Activated naive CD4-positive, alpha-beta T cell treated with anti-CD3 and anti-CD28 coated beads, Interleukin-2, amount 10 ng/mL, durations not matched to agents 7 days and 5 days (primary cell): Measurements from ENCODE around the gene IRF2BP2.

Source experiments
- CTCF ChIA-PET: fragments of 350-600 bp; sonication (Branson Sonifier 250); formaldehyde crosslinking; loops from one replicate; lab custom pipeline; 2021; ENCODE audit warnings: antibody characterized with exemption; lab: Charles Lee
- DNase-seq: peaks from one replicate; pipeline ENCODE4 v3.0.0-alpha.2; 2020
- H3K27ac Mint-ChIP-seq: one replicate; pipeline ENCODE4 v1.8.0; 2021; ENCODE audit warnings: mild to moderate bottlenecking, moderate library complexity, mixed read lengths
- H3K27me3 Mint-ChIP-seq: one replicate; pipeline ENCODE4 v1.8.0; 2021; ENCODE audit warnings: mild to moderate bottlenecking, mixed read lengths
- H3K36me3 Mint-ChIP-seq: one replicate; pipeline ENCODE4 v1.8.0; 2021; ENCODE audit warnings: mixed read lengths
- H3K4me1 Mint-ChIP-seq: one replicate; pipeline ENCODE4 v1.8.0; 2021; ENCODE audit warnings: mixed read lengths
- H3K4me3 Mint-ChIP-seq: one replicate; pipeline ENCODE4 v1.8.0; 2021; ENCODE audit warnings: mild to moderate bottlenecking, moderate library complexity, mixed read lengths
- H3K9me3 Mint-ChIP-seq: one replicate; pipeline ENCODE4 v1.8.0; 2021; ENCODE audit warnings: mixed read lengths

IRF2BP2 gene

DNA sequence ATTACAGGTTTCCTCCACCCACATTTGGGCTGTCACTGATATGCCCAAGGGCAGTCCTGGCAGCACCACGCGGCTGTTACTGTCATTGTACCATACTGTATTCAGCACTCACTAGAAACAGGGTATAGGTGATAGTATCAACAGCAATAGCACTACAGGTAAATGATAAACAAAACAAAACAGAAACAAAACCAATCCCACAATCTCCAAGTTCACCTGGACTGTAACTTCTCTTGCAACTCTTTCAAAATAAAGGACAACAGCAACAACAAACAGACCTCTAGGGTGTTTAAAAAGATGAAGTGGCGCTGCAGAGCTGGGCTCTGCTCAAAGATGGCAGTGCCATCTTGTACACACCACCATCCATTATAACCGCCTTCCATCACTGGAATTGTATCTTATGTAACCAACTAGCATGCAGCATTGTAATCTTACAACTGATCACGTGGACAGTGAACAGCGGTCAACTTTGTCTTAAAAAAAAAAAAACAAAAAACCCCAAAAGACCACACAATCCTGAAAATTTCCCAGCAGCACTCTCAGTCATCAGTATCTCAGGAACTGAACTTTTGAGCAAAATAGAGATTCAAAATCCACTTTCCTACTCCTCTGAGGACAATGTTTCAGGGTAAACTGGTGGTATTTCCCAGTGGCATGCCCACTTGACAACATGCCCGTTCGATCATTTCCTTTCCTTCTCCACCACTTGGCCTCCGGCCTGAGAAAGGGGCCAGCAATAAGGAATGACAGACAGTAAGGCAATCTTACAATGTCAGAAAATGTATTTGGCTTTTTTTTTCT is 3.8 kb downstream of the IRF2BP2 start:
- H3K9me3 Mint-ChIP-seq = no peaks in the 10 kb centered on the region
- peaks cover 53% of the 10 kb centered on the region for H3K36me3 Mint-ChIP-seq
- H3K27me3 Mint-ChIP-seq = no peaks in the 10 kb centered on the region
- peak overlapping the region; percentile 99 for H3K27ac Mint-ChIP-seq
- peaks cover 60% of the 10 kb centered on the region for H3K4me1 Mint-ChIP-seq
- CTCF ChIA-PET = interaction anchor here (1.1 to 3.5 kb wide), 4 partner anchors 107 to 477 kb away, joined by 3 to 15 read pairs (median 4); no protein-coding TSS in a partner anchor
- DNase-seq = peak; percentile 59
- H3K4me3 Mint-ChIP-seq = peak overlapping the region; percentile 92

DNA sequence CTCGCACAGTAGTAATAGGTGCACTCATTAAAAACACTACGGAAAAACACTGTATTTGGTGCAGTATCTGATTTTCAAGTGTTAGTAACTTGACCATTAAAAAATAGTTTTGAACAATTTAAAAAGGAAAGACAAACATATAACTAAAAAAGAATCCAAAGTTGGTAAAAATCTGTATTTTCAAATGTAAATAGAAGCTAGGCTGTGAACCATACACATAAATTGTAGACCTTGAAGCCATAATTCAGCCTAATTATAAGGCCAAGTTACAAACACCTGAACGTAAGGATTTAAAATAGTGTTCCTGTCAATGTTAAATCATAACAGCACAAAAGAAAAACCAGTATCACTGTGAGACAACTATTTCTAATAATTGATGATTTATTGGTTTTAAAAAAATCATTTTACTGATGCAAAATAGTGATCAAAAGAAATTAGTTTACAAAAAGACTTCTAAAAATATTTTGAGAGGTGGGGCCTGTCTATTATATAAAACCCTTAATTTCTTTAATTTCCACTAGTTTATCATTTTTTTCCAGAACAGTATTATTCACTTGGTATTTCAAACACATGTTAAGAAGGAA is 4.5 kb downstream of the IRF2BP2 start:
- Mint-ChIP-seq H3K4me1 (peaks cover 66% of the 10 kb centered on the region), H3K27ac (peak overlapping the region; percentile 99), H3K4me3 (peak overlapping the region; percentile 92), H3K36me3 (peaks cover 53% of the 10 kb centered on the region), H3K27me3 (no peaks in the 10 kb centered on the region), H3K9me3 (no peaks in the 10 kb centered on the region)
- no peak for DNase-seq
- CTCF ChIA-PET = interaction anchor here (1.0 to 3.5 kb wide), 3 partner anchors 106 to 478 kb away, joined by 4 to 15 read pairs (median 5); no protein-coding TSS in a partner anchor

DNA sequence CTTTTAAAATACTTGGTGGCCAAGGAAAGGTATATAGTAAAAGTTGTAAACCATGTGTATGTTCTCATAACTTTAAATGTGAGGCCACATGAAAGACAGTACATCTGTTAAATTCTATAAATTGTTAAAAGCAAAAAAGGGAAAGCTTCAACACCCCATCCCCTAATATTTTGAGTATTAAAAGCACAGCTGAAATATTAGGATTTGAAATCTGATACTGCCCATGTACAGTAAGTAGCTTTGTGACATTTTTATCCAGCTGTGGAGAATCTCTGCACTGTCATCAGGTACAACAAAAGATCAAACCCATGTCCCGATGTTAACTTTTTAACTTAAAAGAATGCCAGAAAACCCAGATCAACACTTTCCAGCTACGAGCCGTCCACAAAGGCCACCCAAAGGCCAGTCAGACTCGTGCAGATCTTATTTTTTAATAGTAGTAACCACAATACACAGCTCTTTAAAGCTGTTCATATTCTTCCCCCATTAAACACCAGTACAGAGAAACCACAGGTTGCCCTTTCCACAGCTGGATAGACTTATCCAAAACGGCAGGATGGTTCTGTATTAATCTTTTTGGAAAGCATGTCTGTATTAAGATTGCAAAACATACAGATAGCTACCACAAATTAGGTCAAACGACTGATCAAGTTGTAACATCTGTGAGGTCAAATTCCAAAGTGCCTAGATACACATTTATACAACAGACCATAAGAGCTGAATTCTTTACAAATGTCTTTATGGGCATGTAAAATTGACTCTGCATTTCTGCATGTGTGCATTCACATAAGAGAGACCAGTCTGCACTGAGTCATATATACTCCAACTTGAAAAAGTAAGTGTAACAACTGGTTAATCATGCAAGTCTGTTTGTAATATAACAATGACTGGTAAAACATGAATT is 5.2 kb downstream of the IRF2BP2 start:
- CTCF ChIA-PET = interaction anchor here (0.6 to 3.5 kb wide), 11 partner anchors 104 to 868 kb away, joined by 3 to 15 read pairs (median 4); no protein-coding TSS in a partner anchor
- Mint-ChIP-seq H3K27me3 (no peaks in the 10 kb centered on the region), H3K27ac (peak overlapping the region; percentile 99), H3K4me3 (peak overlapping the region; percentile 92), H3K9me3 (no peaks in the 10 kb centered on the region), H3K4me1 (peaks cover 68% of the 10 kb centered on the region), H3K36me3 (peaks cover 53% of the 10 kb centered on the region)
- no peak for DNase-seq

DNA sequence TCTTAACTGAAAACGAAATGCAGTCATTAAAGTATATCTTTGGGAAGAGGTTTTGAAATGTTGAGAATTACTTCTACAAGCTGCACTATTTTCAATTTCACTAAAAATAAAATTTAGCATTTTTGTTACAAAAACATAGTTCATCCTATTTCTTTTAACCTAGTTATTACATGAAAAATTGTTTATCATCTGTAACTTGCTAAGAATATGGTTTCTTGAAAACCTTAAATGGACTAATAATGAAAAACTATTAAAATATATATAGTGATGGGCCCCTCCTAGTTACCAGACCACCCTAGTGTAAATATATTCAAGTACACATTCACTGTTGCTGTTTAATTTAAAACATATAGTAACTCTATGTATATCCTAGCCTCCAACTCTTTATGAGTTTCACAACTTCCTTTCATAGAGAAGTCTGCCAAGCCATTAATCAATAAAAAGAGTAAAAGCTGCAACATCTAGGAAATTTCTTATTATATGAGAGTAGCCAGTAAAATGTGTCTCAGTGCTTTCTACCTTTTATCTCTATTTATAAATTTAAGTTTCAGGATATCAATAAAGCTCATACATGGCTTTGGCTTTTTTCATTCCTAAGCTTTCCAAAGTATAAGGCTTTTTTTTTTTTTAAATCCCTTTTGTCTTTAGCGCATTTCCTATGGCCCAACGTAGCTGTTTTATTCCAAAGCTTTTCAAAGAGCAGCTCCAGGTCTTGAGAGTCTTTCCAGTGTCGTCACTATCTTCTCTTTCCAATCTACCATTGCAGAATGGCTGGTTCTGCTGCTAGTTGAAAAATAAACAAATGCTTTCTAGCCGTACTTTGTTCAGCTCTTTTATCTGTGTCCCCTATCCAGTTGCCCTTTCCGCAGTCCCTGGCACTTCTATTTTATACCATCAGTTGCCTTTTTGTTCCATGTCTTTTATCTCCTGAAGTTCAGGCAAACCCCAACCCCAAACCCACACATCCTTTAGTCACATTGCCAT is 6.5 kb downstream of the IRF2BP2 start:
- peaks cover 79% of the 10 kb centered on the region for H3K4me1 Mint-ChIP-seq
- peak overlapping the region; percentile 87 for H3K27ac Mint-ChIP-seq
- H3K9me3 Mint-ChIP-seq = no peaks in the 10 kb centered on the region
- CTCF ChIA-PET = interaction anchor here (0.6 to 3.5 kb wide), 8 partner anchors 103 to 869 kb away, joined by 3 to 15 read pairs (median 5); no protein-coding TSS in a partner anchor
- DNase-seq = no peak
- peaks cover 53% of the 10 kb centered on the region for H3K36me3 Mint-ChIP-seq
- H3K4me3 Mint-ChIP-seq = peak overlapping the region; percentile 92
- no peaks in the 10 kb centered on the region for H3K27me3 Mint-ChIP-seq

DNA sequence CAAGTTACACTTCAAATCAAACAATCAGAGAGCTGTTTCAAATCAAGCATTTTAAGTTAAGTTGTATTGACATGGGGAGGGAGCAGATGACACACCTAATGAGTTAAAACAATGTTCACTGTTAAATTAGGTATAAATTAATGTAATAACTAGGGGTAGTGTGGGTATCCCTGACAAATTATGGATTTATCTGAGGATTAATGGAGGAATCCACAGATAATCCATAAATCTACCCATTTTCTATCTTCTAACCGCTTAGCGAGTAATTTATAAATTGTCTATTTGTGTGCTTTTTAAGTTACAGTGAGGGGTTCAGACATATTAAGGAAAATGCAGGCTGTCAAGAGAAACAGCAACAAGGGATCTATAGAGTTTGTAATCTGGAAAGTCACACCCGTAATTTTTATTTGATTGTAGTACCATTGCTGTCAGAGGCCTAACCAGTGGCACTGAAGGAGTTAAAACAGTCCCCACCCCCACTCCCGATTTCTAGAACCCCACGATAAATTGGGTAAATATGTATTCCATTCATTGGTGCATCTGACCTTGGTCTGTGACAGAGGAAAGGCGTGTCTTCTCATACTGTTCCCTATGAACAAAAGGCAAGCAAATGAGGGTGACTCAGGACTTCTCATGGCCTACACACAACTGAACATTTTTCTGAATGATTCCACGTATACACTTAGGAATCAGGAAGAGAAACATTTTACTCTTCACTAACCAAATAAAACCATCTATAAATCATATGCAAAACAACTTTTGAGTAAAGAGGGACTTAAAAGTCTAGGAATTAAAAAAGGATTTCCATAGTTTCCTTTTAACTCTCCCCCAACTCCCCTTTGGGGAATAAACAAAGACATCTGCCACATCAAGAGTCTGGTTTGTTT is 7.4 kb downstream of the IRF2BP2 start:
- no peak for DNase-seq
- Mint-ChIP-seq H3K36me3 (peaks cover 46% of the 10 kb centered on the region), H3K27me3 (no peaks in the 10 kb centered on the region), H3K9me3 (no peaks in the 10 kb centered on the region), H3K4me1 (peaks cover 84% of the 10 kb centered on the region), H3K4me3 (peak overlapping the region; percentile 54), H3K27ac (peak overlapping the region; percentile 97)
- CTCF ChIA-PET = interaction anchor here (1.1 to 3.5 kb wide), 7 partner anchors 9 to 481 kb away, joined by 3 to 15 read pairs (median 6); no protein-coding TSS in a partner anchor

DNA sequence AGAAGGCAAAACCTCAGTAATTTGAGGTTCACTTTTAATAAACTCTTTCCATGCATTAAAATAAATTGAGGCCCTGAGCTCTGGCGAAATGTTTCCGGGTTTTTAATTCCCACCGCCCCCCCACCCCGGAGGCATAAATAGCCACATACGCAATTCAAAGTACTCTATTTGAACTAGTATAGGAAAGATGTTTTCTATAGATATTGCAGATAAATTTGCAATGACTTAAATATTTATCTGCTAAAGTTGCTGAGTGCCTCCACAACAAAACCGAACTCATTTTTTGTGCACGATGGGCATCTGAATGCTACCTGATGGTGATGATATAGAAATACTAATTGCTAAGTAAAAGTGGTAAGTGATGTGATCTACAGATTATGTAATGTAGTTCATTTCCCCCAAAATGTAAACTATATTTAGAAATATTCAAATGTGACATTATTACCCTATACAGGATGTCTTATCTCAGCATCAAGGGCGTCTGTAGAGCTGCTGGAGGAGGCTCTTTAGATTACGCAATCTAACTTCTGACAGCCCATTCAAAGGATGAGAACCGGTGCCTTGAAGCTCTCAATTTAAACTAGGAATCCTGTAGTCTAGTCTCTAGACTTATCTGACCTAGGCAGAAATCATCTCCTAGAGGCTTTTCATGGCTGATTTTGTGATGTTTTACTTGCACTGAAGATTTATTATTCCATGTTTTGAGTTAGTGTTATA is 8.5 kb downstream of the IRF2BP2 start:
- Mint-ChIP-seq H3K36me3 (peaks cover 37% of the 10 kb centered on the region), H3K4me3 (peak overlapping the region; percentile 4), H3K27ac (peak overlapping the region; percentile 97), H3K9me3 (no peaks in the 10 kb centered on the region), H3K27me3 (no peaks in the 10 kb centered on the region), H3K4me1 (peaks cover 77% of the 10 kb centered on the region)
- peak; percentile 41 for DNase-seq
- CTCF ChIA-PET = interaction anchor here (0.7 to 3.0 kb wide), 10 partner anchors 10 to 482 kb away, joined by 3 to 21 read pairs (median 4); no protein-coding TSS in a partner anchor

DNA sequence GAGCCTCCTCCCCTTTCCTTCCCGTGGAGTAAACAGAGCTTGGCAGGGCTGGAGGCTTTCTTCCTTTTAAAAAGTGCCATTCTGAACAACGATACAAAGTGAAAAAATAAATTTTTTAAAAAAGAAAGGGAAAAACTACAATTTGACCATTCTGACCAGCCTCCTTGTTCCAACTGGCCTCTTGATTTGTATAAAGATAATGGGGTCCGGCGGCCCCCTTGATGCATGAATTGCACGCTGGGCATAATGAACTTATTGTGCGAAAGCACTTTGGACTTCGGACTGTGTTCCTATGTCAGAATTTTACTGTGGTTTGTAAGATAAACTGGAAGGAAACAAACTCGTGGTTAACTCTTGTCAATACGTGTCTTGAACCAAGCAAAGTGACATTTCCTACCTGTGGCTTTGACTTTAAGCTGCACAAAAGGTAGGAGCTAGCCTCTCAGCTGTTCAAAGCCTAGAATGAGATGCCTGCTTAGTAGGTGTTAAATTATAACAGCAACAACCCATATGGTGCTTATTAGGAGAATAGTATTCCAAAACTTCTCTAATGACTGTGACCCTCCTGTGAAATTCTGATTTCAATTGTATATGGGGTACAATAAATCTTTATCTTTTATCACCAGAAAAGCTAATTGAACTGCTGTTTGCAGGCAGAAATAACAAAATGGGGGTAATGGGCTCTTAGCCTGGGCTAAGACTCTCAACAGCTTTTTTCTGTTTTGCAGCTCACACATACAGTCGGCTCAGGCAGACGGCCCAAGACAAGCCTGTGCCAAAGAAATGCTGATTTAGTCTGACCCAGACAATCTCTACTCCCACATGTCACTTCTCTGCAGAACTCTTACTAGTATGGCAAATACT is 9.3 kb downstream of the IRF2BP2 start:
- Mint-ChIP-seq H3K4me1 (peaks cover 70% of the 10 kb centered on the region), H3K27ac (peak overlapping the region; percentile 97), H3K27me3 (no peaks in the 10 kb centered on the region), H3K4me3 (peak overlapping the region; percentile 70), H3K36me3 (peaks cover 29% of the 10 kb centered on the region), H3K9me3 (no peaks in the 10 kb centered on the region)
- DNase-seq = no peak
- CTCF ChIA-PET = interaction anchor here (0.6 to 3.0 kb wide), 12 partner anchors 11 to 482 kb away, joined by 3 to 21 read pairs (median 3); no protein-coding TSS in a partner anchor

DNA sequence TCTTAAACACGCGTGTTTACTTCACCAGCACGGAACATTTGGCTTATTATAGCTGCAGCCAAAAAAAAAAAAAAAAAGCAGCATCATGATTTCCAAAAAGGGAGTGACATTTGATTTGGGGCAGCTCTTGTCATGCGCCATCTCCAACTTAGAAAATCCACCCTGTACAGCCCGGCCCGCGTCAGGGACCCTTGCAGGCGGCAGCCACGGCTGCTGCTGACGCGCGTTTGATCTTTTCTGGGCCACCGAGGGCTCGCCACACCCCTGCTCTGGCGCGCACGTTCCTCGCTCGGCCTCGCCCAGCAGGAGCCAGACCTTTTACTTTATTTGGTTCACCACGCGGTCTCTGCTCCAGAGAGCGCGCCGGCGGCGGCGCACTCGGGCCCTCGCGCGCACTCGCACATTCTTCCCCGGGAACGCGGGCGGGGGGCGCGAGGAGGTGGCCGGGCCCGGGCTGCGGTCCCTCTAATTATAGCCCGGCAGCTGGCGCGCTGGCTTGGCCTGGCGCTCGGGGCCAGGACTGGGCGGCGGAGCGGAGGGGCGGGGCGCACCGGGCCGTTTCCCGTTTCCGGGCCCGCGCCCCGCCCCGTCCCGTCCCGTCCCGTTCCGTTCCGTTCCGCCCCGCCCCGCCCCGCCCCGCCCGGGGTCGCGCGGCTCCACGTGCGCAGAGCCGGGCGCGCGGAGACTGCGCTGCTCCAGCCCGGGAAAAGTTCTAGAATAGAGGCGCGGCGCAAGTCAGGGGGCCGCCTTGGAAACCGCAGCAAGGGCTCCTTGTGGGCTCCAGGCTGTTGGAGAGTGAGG is 10.2 kb downstream of the IRF2BP2 start:
- Mint-ChIP-seq H3K4me1 (peaks cover 63% of the 10 kb centered on the region), H3K27ac (peak overlapping the region; percentile 98), H3K9me3 (no peaks in the 10 kb centered on the region), H3K27me3 (no peaks in the 10 kb centered on the region), H3K4me3 (peak overlapping the region; percentile 82), H3K36me3 (peaks cover 21% of the 10 kb centered on the region)
- CTCF ChIA-PET = interaction anchor here (0.6 to 3.0 kb wide), 10 partner anchors 12 to 484 kb away, joined by 3 to 21 read pairs (median 4); no protein-coding TSS in a partner anchor
- DNase-seq = peak; percentile 81

DNA sequence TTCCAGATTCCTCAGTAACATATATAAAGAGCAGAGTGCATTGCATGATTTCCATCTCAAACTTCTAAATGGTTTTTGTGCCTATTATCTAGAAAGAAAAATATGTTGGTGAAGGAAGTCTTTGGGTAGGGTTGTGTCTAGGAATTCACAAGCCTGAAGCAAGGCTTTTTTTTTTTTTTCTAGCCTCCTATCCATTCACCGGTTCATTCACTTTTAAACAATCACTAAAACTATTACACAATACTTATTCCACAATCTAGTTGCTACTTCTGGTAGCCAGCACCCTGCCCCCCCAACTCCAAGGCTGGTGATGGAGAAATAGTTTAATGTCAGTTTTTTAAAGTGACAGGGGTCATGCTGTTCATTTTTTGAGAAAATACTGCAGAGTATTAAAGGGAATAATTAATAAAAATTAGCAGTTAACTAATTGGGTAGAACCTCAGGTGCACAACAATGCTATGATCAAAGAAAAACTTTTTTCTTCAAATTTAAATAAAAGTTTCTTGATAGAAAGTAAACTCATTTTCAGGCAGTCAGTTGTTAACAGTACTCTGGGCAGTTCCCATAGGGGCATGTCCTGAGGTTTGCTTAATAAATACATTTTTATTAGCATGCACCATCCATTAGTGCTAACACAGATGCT is 10.9 kb downstream of the IRF2BP2 start:
- Mint-ChIP-seq H3K36me3 (peaks cover 17% of the 10 kb centered on the region), H3K27ac (peak overlapping the region; percentile 98), H3K9me3 (no peaks in the 10 kb centered on the region), H3K4me1 (peaks cover 64% of the 10 kb centered on the region), H3K4me3 (peak overlapping the region; percentile 82), H3K27me3 (no peaks in the 10 kb centered on the region)
- CTCF ChIA-PET = interaction anchor here (0.8 to 3.0 kb wide), 10 partner anchors 14 to 660 kb away, joined by 3 to 21 read pairs (median 4); no protein-coding TSS in a partner anchor
- DNase-seq = no peak

DNA sequence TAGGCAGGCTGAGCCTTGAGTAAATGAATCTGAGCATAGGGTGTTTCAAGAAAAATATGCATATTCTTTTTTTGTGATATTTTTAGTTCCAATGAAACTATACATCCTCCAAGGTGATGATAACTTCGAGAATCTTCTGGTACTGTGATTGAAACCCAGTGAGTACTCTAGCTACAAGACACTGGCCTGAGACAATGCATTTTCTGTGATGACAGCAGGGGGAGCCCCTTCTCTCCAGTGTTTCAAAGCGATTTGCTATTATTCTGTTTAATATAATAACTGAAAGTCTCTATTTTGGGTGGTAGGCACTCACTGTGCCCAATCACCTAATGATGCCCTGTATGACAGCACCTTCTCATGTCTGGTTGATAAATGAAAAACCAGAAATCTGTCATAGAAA is 12.1 kb downstream of the IRF2BP2 start:
- Mint-ChIP-seq H3K4me3 (no peak overlapping the region), H3K27me3 (no peaks in the 10 kb centered on the region), H3K9me3 (no peaks in the 10 kb centered on the region), H3K36me3 (peaks cover 9% of the 10 kb centered on the region), H3K4me1 (peaks cover 58% of the 10 kb centered on the region), H3K27ac (peak overlapping the region; percentile 47)
- CTCF ChIA-PET = interaction anchor here (0.6 to 2.1 kb wide), 25 partner anchors 10 to 661 kb away, joined by 3 to 20 read pairs (median 3); no protein-coding TSS in a partner anchor
- DNase-seq = peak; percentile 71
